Activated gamma-delta T cell treated with anti-CD3 and anti-CD28 coated beads, Interleukin-2, amount 50 U/mL, for 16 hours (primary cell): ENCODE measurements around the gene CHCHD6.

ENCODE experiments used
- DNase-seq: peaks from one replicate; pipeline ENCODE4 v3.0.0-alpha.2; 2020; ENCODE audit warnings: low read depth

The CHCHD6 gene

GRCh38 chr3:126923423-126923822 is 219.4 kb downstream of the CHCHD6 start:
- no peak for DNase-seq

- no peak for DNase-seq
Measured at GRCh38 chr3:126923895-126924294, 219.9 kb downstream of the CHCHD6 start.

GRCh38 chr3:126924458-126924857 is 220.4 kb downstream of the CHCHD6 start:
- DNase-seq, result no peak

GRCh38 chr3:126925411-126926171 is 221.6 kb downstream of the CHCHD6 start:
- no peak for DNase-seq

GRCh38 chr3:126926684-126927400 is 222.8 kb downstream of the CHCHD6 start:
- no peak for DNase-seq

GRCh38 chr3:126927401-126927750 is 223.3 kb downstream of the CHCHD6 start:
- no peak for DNase-seq

GRCh38 chr3:126927846-126928245 is 223.8 kb downstream of the CHCHD6 start:
- no peak for DNase-seq

GRCh38 chr3:126928921-126929474 is 225.0 kb downstream of the CHCHD6 start:
- no peak for DNase-seq

GRCh38 chr3:126930936-126931600 is 227.0 kb downstream of the CHCHD6 start:
- no peak for DNase-seq

- DNase-seq, result no peak
Measured at GRCh38 chr3:126931806-126932187, 227.8 kb downstream of the CHCHD6 start.

GRCh38 chr3:126932188-126932931 is 228.3 kb downstream of the CHCHD6 start:
- no peak for DNase-seq

GRCh38 chr3:126934031-126934531 is 230.0 kb downstream of the CHCHD6 start:
- no peak for DNase-seq

- no peak for DNase-seq
Measured at GRCh38 chr3:126934991-126935390, 231.0 kb downstream of the CHCHD6 start.

GRCh38 chr3:126935756-126936509 is 231.9 kb downstream of the CHCHD6 start:
- no peak for DNase-seq

- no peak for DNase-seq
Measured at GRCh38 chr3:126936853-126937425, 232.9 kb downstream of the CHCHD6 start.

- no peak for DNase-seq
Measured at GRCh38 chr3:126937533-126937932, 233.5 kb downstream of the CHCHD6 start.

GRCh38 chr3:126937973-126938372 is 233.9 kb downstream of the CHCHD6 start:
- DNase-seq, result no peak

GRCh38 chr3:126938520-126939337 is 234.7 kb downstream of the CHCHD6 start:
- DNase-seq, result no peak

- no peak for DNase-seq
Measured at GRCh38 chr3:126939338-126939718, 235.3 kb downstream of the CHCHD6 start.

GRCh38 chr3:126939733-126940132 is 235.7 kb downstream of the CHCHD6 start:
- no peak for DNase-seq
